ENCODE measurements around the gene TYRO3. TPM values are rescaled to one million over a fixed set of nuclear protein-coding genes. Genes with fewer than 3 reads are reported as not detected.

Gene TYRO3
- total and polyA plus RNA-seq, 4 donors, result 3.4 to 9.8 (median 5.2) TPM

Other genes with a start within 250 kb of the TYRO3 start
- gene OIP5, start 226.6 kb upstream of the TYRO3 start, total RNA-seq, result under 1 TPM in 1 of 2 donors, not detected in 1; 0.51 TPM
- gene OIP5, start 226.6 kb upstream of the TYRO3 start, polyA plus RNA-seq, result 1 to 10 TPM in 1 of 2 donors, under 1 TPM in 1; 0.51 to 2.0 TPM
- 1 to 10 TPM; 2.9 to 6.7 TPM for gene NUSAP1, start 226.3 kb upstream of the TYRO3 start, total RNA-seq
- 1 to 10 TPM in 1 of 2 donors, under 1 TPM in 1; 0.90 to 9.0 TPM for gene NUSAP1, start 226.3 kb upstream of the TYRO3 start, polyA plus RNA-seq
- 10 to 100 TPM; 10.4 to 14.2 TPM for gene NDUFAF1, start 156.7 kb upstream of the TYRO3 start, total RNA-seq
- 10 to 100 TPM; 14.3 to 16.8 TPM for gene NDUFAF1, start 156.7 kb upstream of the TYRO3 start, polyA plus RNA-seq
- 10 to 100 TPM; 29.1 to 36.8 TPM for gene RTF1, start 142.1 kb upstream of the TYRO3 start, total RNA-seq
- gene RTF1, start 142.1 kb upstream of the TYRO3 start, polyA plus RNA-seq, result 10 to 100 TPM; 15.4 to 27.5 TPM
- under 1 TPM; 0.29 to 0.33 TPM for gene ITPKA, start 65.3 kb upstream of the TYRO3 start, total RNA-seq
- 1 to 10 TPM in 1 of 2 donors, under 1 TPM in 1; 0.43 to 8.1 TPM for gene ITPKA, start 65.3 kb upstream of the TYRO3 start, polyA plus RNA-seq
- gene LTK, start 45.4 kb upstream of the TYRO3 start, total RNA-seq, result 1 to 10 TPM in 1 of 2 donors, under 1 TPM in 1; 0.19 to 1.1 TPM
- gene LTK, start 45.4 kb upstream of the TYRO3 start, polyA plus RNA-seq, result 1 to 10 TPM in 1 of 2 donors, under 1 TPM in 1; 0.38 to 1.9 TPM
- 10 to 100 TPM; 19.9 to 27.5 TPM for gene RPAP1, start 15.0 kb upstream of the TYRO3 start, total RNA-seq
- gene RPAP1, start 15.0 kb upstream of the TYRO3 start, polyA plus RNA-seq, result 1 to 10 TPM; 7.5 to 8.6 TPM
- gene MGA, start 101.2 kb downstream of the TYRO3 start, total RNA-seq, result 10 to 100 TPM; 44.1 to 46.6 TPM
- 1 to 10 TPM; 1.9 to 6.0 TPM for gene MGA, start 101.2 kb downstream of the TYRO3 start, polyA plus RNA-seq
- 10 to 100 TPM; 38.2 to 44.1 TPM for gene MAPKBP1, start 215.3 kb downstream of the TYRO3 start, total RNA-seq
- gene MAPKBP1, start 215.3 kb downstream of the TYRO3 start, polyA plus RNA-seq, result 10 to 100 TPM; 13.6 to 17.0 TPM